ENCODE measurements around the gene POPDC3. TPM values are rescaled to one million over a fixed set of nuclear protein-coding genes. Genes with fewer than 3 reads are reported as not detected.

POPDC3 gene
- total RNA-seq, 1 donor from 2014 or later: 9.1 TPM

- Histone ChIP-seq H3K4me1 (ENCODE audit: insufficient read depth, low read length) (peaks cover 5% of the 10 kb centered on the region), H3K79me2 (ENCODE audit: insufficient read depth, low read length) (no peaks in the 10 kb centered on the region), H2AFZ (ENCODE audit: low read depth, low read length) (no peak overlapping the region), H3K27me3 (ENCODE audit: insufficient read depth, low read length) (no peaks in the 10 kb centered on the region), H3K27ac (ENCODE audit: low read depth, low read length) (no peak overlapping the region), H4K20me1 (ENCODE audit: insufficient read depth, low read length) (no peaks in the 10 kb centered on the region), H3K9me3 (ENCODE audit: insufficient read depth, low read depth, low read length) (no peaks in the 10 kb centered on the region), H3K9ac (ENCODE audit: low read length) (no peak overlapping the region), H3K36me3 (ENCODE audit: insufficient read depth, low read length) (no peaks in the 10 kb centered on the region), H3K4me2 (ENCODE audit: low read length) (no peak overlapping the region), H3K4me3 (ENCODE audit: insufficient read depth, low read depth, low read length) (no peak overlapping the region)
- Mint-ChIP-seq H3K4me3 (ENCODE audit: unreplicated experiment) (no peak overlapping the region), H3K4me1 (ENCODE audit: low read depth, unreplicated experiment) (peaks cover 9% of the 10 kb centered on the region), H3K9me3 (ENCODE audit: unreplicated experiment) (no peaks in the 10 kb centered on the region), H3K27me3 (ENCODE audit: low read depth, unreplicated experiment) (no peaks in the 10 kb centered on the region), H3K27ac (ENCODE audit: unreplicated experiment) (no peak overlapping the region), H3K36me3 (ENCODE audit: low read depth, unreplicated experiment) (no peaks in the 10 kb centered on the region)
- no peak for TF ChIP-seq EZH2 (IDR thresholded peaks at IDR 0.05; ENCODE audit: insufficient read depth, low read length)
- TF ChIP-seq, protein P1, sequence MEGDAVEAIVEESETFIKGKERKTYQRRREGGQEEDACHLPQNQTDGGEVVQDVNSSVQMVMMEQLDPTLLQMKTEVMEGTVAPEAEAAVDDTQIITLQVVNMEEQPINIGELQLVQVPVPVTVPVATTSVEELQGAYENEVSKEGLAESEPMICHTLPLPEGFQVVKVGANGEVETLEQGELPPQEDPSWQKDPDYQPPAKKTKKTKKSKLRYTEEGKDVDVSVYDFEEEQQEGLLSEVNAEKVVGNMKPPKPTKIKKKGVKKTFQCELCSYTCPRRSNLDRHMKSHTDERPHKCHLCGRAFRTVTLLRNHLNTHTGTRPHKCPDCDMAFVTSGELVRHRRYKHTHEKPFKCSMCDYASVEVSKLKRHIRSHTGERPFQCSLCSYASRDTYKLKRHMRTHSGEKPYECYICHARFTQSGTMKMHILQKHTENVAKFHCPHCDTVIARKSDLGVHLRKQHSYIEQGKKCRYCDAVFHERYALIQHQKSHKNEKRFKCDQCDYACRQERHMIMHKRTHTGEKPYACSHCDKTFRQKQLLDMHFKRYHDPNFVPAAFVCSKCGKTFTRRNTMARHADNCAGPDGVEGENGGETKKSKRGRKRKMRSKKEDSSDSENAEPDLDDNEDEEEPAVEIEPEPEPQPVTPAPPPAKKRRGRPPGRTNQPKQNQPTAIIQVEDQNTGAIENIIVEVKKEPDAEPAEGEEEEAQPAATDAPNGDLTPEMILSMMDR (IDR thresholded peaks at IDR 0.05; ENCODE audit: insufficient read depth, low read depth, low read length): no peak
- no peak for DNase-seq (ENCODE audit: low read depth)
- no peak for FAIRE-seq
Measured at GRCh38 chr6:105215506-105215905, 35.7 kb upstream of the POPDC3 start.

- FAIRE-seq (no peak), DNase-seq (ENCODE audit: low read depth) (no peak)
- no peaks in the 10 kb centered on the region for H3K27me3 ChIP-seq (ENCODE audit: insufficient read depth, low read length)
- no peaks in the 10 kb centered on the region for H3K9me3 ChIP-seq (ENCODE audit: insufficient read depth, low read depth, low read length)
- H3K79me2 ChIP-seq (ENCODE audit: insufficient read depth, low read length): no peaks in the 10 kb centered on the region
- Mint-ChIP-seq H3K27me3 (ENCODE audit: low read depth, unreplicated experiment) (no peaks in the 10 kb centered on the region), H3K4me3 (ENCODE audit: unreplicated experiment) (no peak overlapping the region), H3K36me3 (ENCODE audit: low read depth, unreplicated experiment) (no peaks in the 10 kb centered on the region), H3K4me1 (ENCODE audit: low read depth, unreplicated experiment) (peaks cover 18% of the 10 kb centered on the region), H3K9me3 (ENCODE audit: unreplicated experiment) (no peaks in the 10 kb centered on the region), H3K27ac (ENCODE audit: unreplicated experiment) (no peak overlapping the region)
- H3K4me1 ChIP-seq (ENCODE audit: insufficient read depth, low read length): peaks cover 14% of the 10 kb centered on the region
- H3K4me3 ChIP-seq (ENCODE audit: insufficient read depth, low read depth, low read length): no peak overlapping the region
- H3K9ac ChIP-seq (ENCODE audit: low read length): no peak overlapping the region
- H3K27ac ChIP-seq (ENCODE audit: low read depth, low read length): no peak overlapping the region
- H2AFZ ChIP-seq (ENCODE audit: low read depth, low read length): no peak overlapping the region
- H4K20me1 ChIP-seq (ENCODE audit: insufficient read depth, low read length): no peaks in the 10 kb centered on the region
- no peaks in the 10 kb centered on the region for H3K36me3 ChIP-seq (ENCODE audit: insufficient read depth, low read length)
- H3K4me2 ChIP-seq (ENCODE audit: low read length): no peak overlapping the region
- no peak for TF ChIP-seq EZH2 (IDR thresholded peaks at IDR 0.05; ENCODE audit: insufficient read depth, low read length)
- TF ChIP-seq, protein P1 (IDR thresholded peaks at IDR 0.05; ENCODE audit: insufficient read depth, low read depth, low read length): no peak
Measured at GRCh38 chr6:105214668-105215067, 34.9 kb upstream of the POPDC3 start.

DNA sequence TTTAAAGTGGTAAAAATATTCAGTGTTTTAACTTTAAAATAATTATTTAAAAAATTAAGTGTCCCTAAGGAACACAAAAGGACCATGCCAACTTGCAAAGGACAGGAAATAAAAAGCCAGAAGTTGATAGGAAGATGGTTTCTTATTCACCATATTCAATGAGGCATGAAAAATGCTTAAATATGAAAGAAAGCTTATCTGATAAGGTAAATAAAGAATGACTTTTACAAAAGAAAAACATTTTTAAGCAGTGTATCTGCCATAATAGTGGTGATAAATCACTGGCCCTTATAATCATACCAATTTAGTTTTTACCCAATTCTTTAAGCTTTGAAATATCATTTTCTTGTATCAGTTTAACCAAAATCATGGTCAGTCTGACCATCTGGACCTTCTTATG is 33.5 kb upstream of the POPDC3 start:
- H3K27ac ChIP-seq (ENCODE audit: low read depth, low read length): no peak overlapping the region
- DNase-seq (ENCODE audit: low read depth) (no peak), FAIRE-seq (no peak)
- no peak overlapping the region for H3K4me3 ChIP-seq (ENCODE audit: insufficient read depth, low read depth, low read length)
- no peak overlapping the region for H2AFZ ChIP-seq (ENCODE audit: low read depth, low read length)
- peaks cover 19% of the 10 kb centered on the region for H3K4me1 ChIP-seq (ENCODE audit: insufficient read depth, low read length)
- H3K9ac ChIP-seq (ENCODE audit: low read length): no peak overlapping the region
- H3K79me2 ChIP-seq (ENCODE audit: insufficient read depth, low read length): no peaks in the 10 kb centered on the region
- no peaks in the 10 kb centered on the region for H3K36me3 ChIP-seq (ENCODE audit: insufficient read depth, low read length)
- H3K27me3 ChIP-seq (ENCODE audit: insufficient read depth, low read length): no peaks in the 10 kb centered on the region
- Mint-ChIP-seq H3K27me3 (ENCODE audit: low read depth, unreplicated experiment) (no peaks in the 10 kb centered on the region), H3K4me1 (ENCODE audit: low read depth, unreplicated experiment) (peaks cover 19% of the 10 kb centered on the region), H3K9me3 (ENCODE audit: unreplicated experiment) (no peaks in the 10 kb centered on the region), H3K27ac (ENCODE audit: unreplicated experiment) (no peak overlapping the region), H3K4me3 (ENCODE audit: unreplicated experiment) (no peak overlapping the region), H3K36me3 (ENCODE audit: low read depth, unreplicated experiment) (no peaks in the 10 kb centered on the region)
- TF ChIP-seq, protein P1 (IDR thresholded peaks at IDR 0.05; ENCODE audit: insufficient read depth, low read depth, low read length): no peak
- TF ChIP-seq EZH2 (IDR thresholded peaks at IDR 0.05; ENCODE audit: insufficient read depth, low read length): no peak
- H4K20me1 ChIP-seq (ENCODE audit: insufficient read depth, low read length): no peaks in the 10 kb centered on the region
- H3K9me3 ChIP-seq (ENCODE audit: insufficient read depth, low read depth, low read length): no peaks in the 10 kb centered on the region
- no peak overlapping the region for H3K4me2 ChIP-seq (ENCODE audit: low read length)
